H1 (cell line): ENCODE measurements around the gene ARMC12. TPM values are rescaled to one million over a fixed set of nuclear protein-coding genes. Genes with fewer than 3 reads are reported as not detected.

Experiments
- CTCF ChIA-PET: fragments of 300-600 bp; sonication (Branson Sonifier 250); formaldehyde crosslinking; loops from one replicate; lab custom pipeline; 2021; ENCODE audit not compliant: partially characterized antibody; lab: Charles Lee
- POLR2A ChIA-PET: fragments of 300-600 bp; sonication (Branson Sonifier 250); formaldehyde crosslinking; loops from one replicate; lab custom pipeline; 2021; ENCODE audit warnings: inconsistent platforms; ENCODE audit not compliant: partially characterized antibody; lab: Charles Lee
- DNase-seq, 2 experiments: peaks; one replicate each; pipeline versions ENCODE4 v3.0.0 to v3.0.0-alpha.2; 2010 to 2022; ENCODE audit warnings: low spot score in 2 of 2, low read depth in 1 of 2, mixed read lengths in 1 of 2
- FAIRE-seq: peaks from 2 replicates; lab custom pipeline; 2011; peaks lifted over from hg19 to GRCh38; lab: Jason Lieb, UNC
- H2AFZ ChIP-seq: 2 replicates; pipeline ENCODE4 v1.8.1; 2012; ENCODE audit warnings: low read length, inconsistent platforms
- H2AK5ac ChIP-seq: 2 replicates; pipeline ENCODE4 v1.6.1; 2013; ENCODE audit warnings: low read depth, low read length
- H2BK120ac ChIP-seq: replicated peaks from 2 replicates; pipeline ENCODE3; 2013; ENCODE audit warnings: low read depth, low read length, inconsistent platforms
- H2BK12ac ChIP-seq: 2 replicates; pipeline ENCODE4 v1.6.1; 2013; ENCODE audit warnings: low read depth, low read length
- H2BK15ac ChIP-seq: 2 replicates; pipeline ENCODE4 v1.6.1; 2013; ENCODE audit warnings: low read length
- H2BK20ac ChIP-seq: 2 replicates; pipeline ENCODE4 v1.6.1; 2013; ENCODE audit warnings: low read length
- H2BK5ac ChIP-seq: 2 replicates; pipeline ENCODE4 v1.6.1; 2013; ENCODE audit warnings: low read depth, low read length
- H3K14ac ChIP-seq: 2 replicates; pipeline ENCODE4 v1.6.1; 2013; ENCODE audit warnings: inconsistent platforms; ENCODE audit not compliant: insufficient read length
- H3K18ac ChIP-seq: 2 replicates; pipeline ENCODE4 v1.6.1; 2013; ENCODE audit warnings: low read length; ENCODE audit errors: extremely low read depth
- H3K23ac ChIP-seq: 2 replicates; pipeline ENCODE4 v1.6.1; 2013; ENCODE audit warnings: inconsistent platforms; ENCODE audit not compliant: insufficient read length
- H3K23me2 ChIP-seq: 2 replicates; pipeline ENCODE4 v1.6.1; 2013; ENCODE audit warnings: low read depth, low read length
- H3K27ac ChIP-seq: 2 replicates; pipeline ENCODE4 v1.6.1; 2011; ENCODE audit warnings: low read depth, low read length, inconsistent platforms
- H3K27me3 ChIP-seq, 4 experiments: replicated peaks in 1 of 4; 1 replicate in 1 of 4; 2 replicates in 3 of 4; pipeline versions ENCODE4 v1.6.1 to v1.8.1; 2011 to 2013; ENCODE audit warnings: low read length in 3 of 4, mild to moderate bottlenecking in 3 of 4, inconsistent platforms in 2 of 4, mixed read lengths in 2 of 4, moderate library complexity in 1 of 4; ENCODE audit not compliant: control insufficient read depth in 3 of 4, insufficient read depth in 3 of 4; ENCODE audit errors: extremely low read depth in 1 of 4
- H3K36me3 ChIP-seq, 4 experiments: 2 replicates each; pipeline versions ENCODE4 v1.6.1 to v1.8.1; 2011 to 2013; ENCODE audit warnings: mild to moderate bottlenecking in 4 of 4, low read length in 3 of 4, moderate library complexity in 2 of 4, control low read depth in 1 of 4, inconsistent platforms in 1 of 4; ENCODE audit not compliant: insufficient read depth in 4 of 4, control insufficient read depth in 2 of 4
- H3K4ac ChIP-seq: replicated peaks from 2 replicates; pipeline ENCODE3; 2013; ENCODE audit warnings: low read length, low read depth, mixed read lengths, inconsistent platforms; ENCODE audit not compliant: insufficient read length
- H3K4me1 ChIP-seq, 4 experiments: replicated peaks in 1 of 4; 1 replicate in 1 of 4; 2 replicates in 3 of 4; pipeline versions ENCODE4 v1.6.1 to v1.8.1; 2011 to 2013; ENCODE audit warnings: low read length in 3 of 4, inconsistent platforms in 2 of 4, mixed read lengths in 1 of 4; ENCODE audit not compliant: insufficient read depth in 4 of 4, control insufficient read depth in 3 of 4
- H3K4me2 ChIP-seq, 2 experiments: 2 replicates each; pipeline versions ENCODE4 v1.6.1 to v1.8.1; 2011 to 2013; ENCODE audit warnings: low read depth in 2 of 2, low read length in 2 of 2, control low read depth in 1 of 2, inconsistent platforms in 1 of 2, mild to moderate bottlenecking in 1 of 2; ENCODE audit not compliant: insufficient read depth in 1 of 2
- H3K4me3 ChIP-seq, 4 experiments: fragments of 200-600, 300-600 bp in 1 of 4; sonication (generic), shearing (Covaris generic), sonication (Bioruptor Twin) in 1 of 4; 2 replicates each; pipeline versions ENCODE4 v1.5.1 to v1.8.1; 2011 to 2016; ENCODE audit warnings: low read length in 4 of 4, low read depth in 3 of 4, control low read depth in 2 of 4, inconsistent platforms in 2 of 4, mild to moderate bottlenecking in 2 of 4, mixed read lengths in 1 of 4, moderate library complexity in 1 of 4; ENCODE audit not compliant: insufficient read depth in 2 of 4; ENCODE audit errors: extremely low read depth in 1 of 4
- H3K56ac ChIP-seq: replicated peaks from 2 replicates; pipeline ENCODE3; 2013; ENCODE audit warnings: low read depth, mild to moderate bottlenecking, mixed read lengths, low read length, inconsistent platforms; ENCODE audit not compliant: insufficient read length
- H3K79me1 ChIP-seq: 2 replicates; pipeline ENCODE4 v1.6.1; 2013; ENCODE audit warnings: low read depth, low read length, control low read depth
- H3K79me2 ChIP-seq, 2 experiments: 2 replicates each; pipeline versions ENCODE4 v1.6.1 to v1.8.1; 2012 to 2013; ENCODE audit warnings: low read length in 2 of 2, mild to moderate bottlenecking in 2 of 2, inconsistent platforms in 1 of 2; ENCODE audit not compliant: insufficient read depth in 2 of 2, control insufficient read depth in 1 of 2
- H3K9ac ChIP-seq, 4 experiments: replicated peaks in 1 of 4; 1 replicate in 1 of 4; 2 replicates in 3 of 4; pipeline versions ENCODE4 v1.6.1 to v1.8.1; 2011 to 2013; ENCODE audit warnings: low read depth in 3 of 4, low read length in 3 of 4, control low read depth in 2 of 4, mild to moderate bottlenecking in 2 of 4, moderate library complexity in 2 of 4, inconsistent platforms in 1 of 4; ENCODE audit errors: extremely low read depth in 1 of 4
- H3K9me3 ChIP-seq, 2 experiments: 2 replicates each; pipeline versions ENCODE4 v1.6.1 to v1.8.1; 2012 to 2013; ENCODE audit warnings: mild to moderate bottlenecking in 2 of 2, moderate library complexity in 2 of 2, control low read depth in 1 of 2, inconsistent platforms in 1 of 2, low read depth in 1 of 2, low read length in 1 of 2, mixed read lengths in 1 of 2; ENCODE audit not compliant: insufficient read depth in 2 of 2
- H4K20me1 ChIP-seq, 2 experiments: replicated peaks in 1 of 2; 2 replicates each; pipeline versions ENCODE3 to v1.8.1; 2011 to 2013; ENCODE audit warnings: inconsistent platforms in 2 of 2, low read length in 2 of 2, mild to moderate bottlenecking in 1 of 2; ENCODE audit not compliant: insufficient read depth in 2 of 2, control insufficient read depth in 1 of 2
- H4K5ac ChIP-seq: 2 replicates; pipeline ENCODE4 v1.6.1; 2013; ENCODE audit warnings: low read length, low read depth, mixed read lengths, inconsistent platforms; ENCODE audit not compliant: insufficient read length
- H4K8ac ChIP-seq: 2 replicates; pipeline ENCODE4 v1.8.0; 2013; ENCODE audit warnings: mild to moderate bottlenecking, moderate library complexity, low read length, inconsistent platforms; ENCODE audit not compliant: insufficient read depth; ENCODE audit errors: extremely low read depth
- H4K91ac ChIP-seq: replicated peaks from 2 replicates; pipeline ENCODE3; 2013; ENCODE audit warnings: low read length, mixed read lengths, inconsistent platforms; ENCODE audit not compliant: insufficient read length
- CHD1 ChIP-seq: IDR thresholded peaks from 2 replicates; pipeline ENCODE4 v1.6.1; 2012; ENCODE audit warnings: low read depth, low read length, improper control_type of control experiment
- CHD2 ChIP-seq: IDR thresholded peaks from 2 replicates; pipeline ENCODE4 v1.6.1; 2012; ENCODE audit warnings: low read length, improper control_type of control experiment
- CREB1 ChIP-seq: IDR thresholded peaks from 2 replicates; pipeline ENCODE4 v1.6.1; 2012; ENCODE audit warnings: inconsistent platforms
- CTBP2 ChIP-seq: IDR thresholded peaks from 2 replicates; pipeline ENCODE4 v1.7.0; 2011; ENCODE audit warnings: borderline replicate concordance, mild to moderate bottlenecking, moderate library complexity, mixed read lengths, low read length; ENCODE audit not compliant: insufficient read depth, insufficient read length
- EZH2 ChIP-seq: fragments of 200-600 bp; sonication (generic); IDR thresholded peaks from 2 replicates; pipeline ENCODE4 v1.7.1; 2012; ENCODE audit warnings: low read depth, mild to moderate bottlenecking, moderate library complexity, low read length, inconsistent platforms; ENCODE audit not compliant: severe bottlenecking
- PHF8 ChIP-seq: fragments of 200-600 bp; sonication (generic); conservative IDR thresholded peaks from 2 replicates; pipeline ENCODE4 v1.7.1; 2012; ENCODE audit warnings: low read depth, mild to moderate bottlenecking, inconsistent platforms, low read length, moderate library complexity
- POU5F1 ChIP-seq: IDR thresholded peaks from 2 replicates; pipeline ENCODE4 v1.6.1; 2011; ENCODE audit warnings: low read depth, mild to moderate bottlenecking, low read length, moderate library complexity
- SP4 ChIP-seq: IDR thresholded peaks from 2 replicates; pipeline ENCODE4 v1.6.1; 2012; ENCODE audit warnings: low read length, inconsistent platforms
- SUZ12 ChIP-seq: fragments of 200-600 bp; sonication (generic); IDR thresholded peaks from 2 replicates; pipeline ENCODE4 v1.6.1; 2012; ENCODE audit warnings: mild to moderate bottlenecking, inconsistent platforms, low read length, moderate library complexity, mixed read lengths
- TAF1 ChIP-seq: IDR thresholded peaks from 2 replicates; pipeline ENCODE4 v1.6.1; 2011; ENCODE audit warnings: mild to moderate bottlenecking, low read depth, low read length
- TCF12 ChIP-seq: IDR thresholded peaks from 2 replicates; pipeline ENCODE4 v1.6.1; 2011; ENCODE audit warnings: low read depth, mild to moderate bottlenecking, low read length
- TEAD4 ChIP-seq: IDR thresholded peaks from 2 replicates; pipeline ENCODE4 v1.6.1; 2012; ENCODE audit warnings: low read depth, low read length, inconsistent platforms, mixed read lengths
- ZNF274 ChIP-seq: IDR thresholded peaks from 2 replicates; pipeline ENCODE4 v1.7.0; 2012; ENCODE audit warnings: low read length, borderline replicate concordance; ENCODE audit errors: extremely low read depth
- WGBS, 2 experiments: shearing (Covaris generic) in 1 of 2; methylation state at CpG; one replicate each; pipeline versions ENCODE4 v1.1.6 to v1.1.7; 2013 to 2015; ENCODE audit warnings: low lambda C conversion rate in 2 of 2, mixed read lengths in 2 of 2, inconsistent platforms in 1 of 2, low coverage in 1 of 2, missing lambda C conversion rate in 1 of 2; ENCODE audit not compliant: insufficient replicate concordance in 2 of 2, insufficient coverage in 1 of 2, insufficient read length in 1 of 2; ENCODE audit errors: extremely low coverage in 1 of 2, missing lambda C conversion rate in 1 of 2; 5-methylcytosine and 5-hydroxymethylcytosine counted together
- polyA plus RNA-seq, 7 experiments: library from polyadenylated mRNA; depleted of rRNA in 3 of 7; stranded (reverse) in 5 of 7; unstranded in 2 of 7; fragments of >200 nt in 5 of 7; fragments of 200-250 nt in 2 of 7; gene quantifications; 1 replicate in 5 of 7; 2 replicates in 1 of 7; 4 replicates in 1 of 7; pipeline versions ENCODE4 v1.2.1 to v1.2.3, GENCODE V29; 2011 to 2013; ENCODE audit warnings: missing spikeins in 2 of 7, mixed read lengths in 2 of 7
- total RNA-seq: library from RNA; stranded (reverse); fragmentation: NEBNext Ultra II Directional; extraction: Animal tissue kit (Norgen Biotek cat#: 25700); gene quantifications from 2 replicates; pipeline ENCODE4 v1.2.1, GENCODE V29; 2021

Gene ARMC12
- total and polyA plus RNA-seq, 2 of the 8 experiments (the other 6 are each of a cell fraction or from before 2014, with no cell fraction given), result 0.86 to 3.7 TPM

DNA sequence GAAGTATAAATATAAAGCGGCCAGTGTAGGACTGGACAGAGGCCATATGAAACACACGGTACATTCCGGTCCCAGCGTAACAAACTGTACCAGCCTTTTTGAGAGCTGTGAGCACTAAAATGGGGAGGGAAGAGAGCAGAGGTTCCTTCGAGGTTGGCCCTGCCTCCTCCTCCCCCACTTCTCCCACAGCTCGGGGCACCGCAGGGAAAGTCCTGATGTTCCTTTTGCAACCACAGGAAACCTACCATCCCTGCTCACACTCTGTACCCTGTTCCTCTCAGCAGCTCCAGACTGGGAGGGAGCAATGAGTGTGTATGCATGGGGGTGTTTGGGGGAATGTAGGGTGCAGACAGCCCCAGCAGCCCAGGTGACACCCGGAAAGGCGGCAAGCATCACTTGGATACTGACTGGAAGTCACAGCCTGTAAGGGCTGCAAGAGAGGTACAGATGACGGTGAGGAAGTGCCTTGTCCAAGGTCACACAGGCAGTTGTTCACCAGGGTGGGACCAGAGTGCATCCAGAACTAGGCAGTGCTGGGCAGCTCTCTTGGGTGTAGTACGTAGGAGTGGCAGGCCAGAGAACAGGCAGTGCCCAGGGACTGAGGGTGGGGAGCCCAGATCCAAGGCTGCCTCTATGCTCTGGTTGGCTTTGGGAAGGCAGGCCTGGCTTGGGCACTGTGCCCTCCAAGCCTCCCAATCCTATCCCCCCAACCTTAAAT is 11.0 kb upstream of the ARMC12 start:
- Histone ChIP-seq H3K14ac (no peak overlapping the region), H2BK12ac (peak overlapping the region; percentile 94; the same call in 1 of the 2 replicates), H3K4ac (no peak overlapping the region), H3K4me2 (no peak overlapping the region; a peak in 1 of 4 replicates), H4K91ac (peak overlapping the region; percentile 45), H3K36me3 (no peaks in the 10 kb centered on the region), H3K23ac (no peak overlapping the region), H3K4me3 (no peak overlapping the region), H3K79me2 (no peaks in the 10 kb centered on the region), H3K79me1 (no peaks in the 10 kb centered on the region), H4K5ac (no peak overlapping the region), H2BK5ac (no peak overlapping the region), H2BK20ac (peak overlapping the region; percentile 53; the same call in 1 of the 2 replicates), H2AK5ac (peak overlapping the region; percentile 59; the same call in 1 of the 2 replicates), H3K9me3 (no peaks in the 10 kb centered on the region), H3K27me3 (peaks cover 0 to 7% (median 1%) of the 10 kb centered on the region in 4 experiments; a peak in 3 of 7 replicates), H4K20me1 (no peaks in the 10 kb centered on the region), H2BK120ac (no peak overlapping the region), H3K18ac (peak overlapping the region; percentile 1; the same call in 1 of the 2 replicates), H2AFZ (no peak overlapping the region), H3K23me2 (peaks cover 16% of the 10 kb centered on the region), H4K8ac (no peak overlapping the region), H2BK15ac (peak overlapping the region; percentile 61; the same call in 1 of the 2 replicates), H3K4me1 (peaks cover 3 to 33% (median 24%) of the 10 kb centered on the region in 4 experiments), H3K27ac (no peak overlapping the region), H3K56ac (no peak overlapping the region), H3K9ac (no peak overlapping the region)
- ChIA-PET POLR2A (interaction anchor here (0.9 to 3.8 kb wide), 4 partner anchors 10 to 134 kb away, joined by 4 to 23 read pairs (median 7); no protein-coding TSS in a partner anchor), CTCF (interaction anchor here (1.0 to 4.8 kb wide), 3 partner anchors 8 to 29 kb away, joined by 3 to 30 read pairs (median 6); partner anchors contain the start of gene ARMC12)
- DNase-seq (no peak), FAIRE-seq (no peak)
- 82% methylated on average over 11 of the region's 11 CpGs; no CpG with 5 or more reads in 1 of the 2 experiments for WGBS, 2 experiments
- no peak for TF ChIP-seq ZNF274
- TF ChIP-seq TCF12, result no peak
- no peak for TF ChIP-seq CTBP2
- TF ChIP-seq EZH2, result no peak
- no peak for TF ChIP-seq POU5F1
- no peak for TF ChIP-seq PHF8
- TF ChIP-seq TAF1, result no peak
- TF ChIP-seq SP4, result no peak
- no peak for TF ChIP-seq TEAD4
- no peak for TF ChIP-seq CREB1
- TF ChIP-seq CHD2, result no peak
- TF ChIP-seq CHD1, result no peak
- no peak for TF ChIP-seq SUZ12
